HG02678 (cell line): Measurements from ENCODE around the gene CSF2.

Experiments used
- ATAC-seq: cut with Tn5 transposase; IDR thresholded peaks from one replicate; pipeline ENCODE4 v1.9.1; 2021; ENCODE audit warnings: mild to moderate bottlenecking, moderate library complexity; ENCODE audit not compliant: unreplicated experiment

The CSF2 gene

DNA sequence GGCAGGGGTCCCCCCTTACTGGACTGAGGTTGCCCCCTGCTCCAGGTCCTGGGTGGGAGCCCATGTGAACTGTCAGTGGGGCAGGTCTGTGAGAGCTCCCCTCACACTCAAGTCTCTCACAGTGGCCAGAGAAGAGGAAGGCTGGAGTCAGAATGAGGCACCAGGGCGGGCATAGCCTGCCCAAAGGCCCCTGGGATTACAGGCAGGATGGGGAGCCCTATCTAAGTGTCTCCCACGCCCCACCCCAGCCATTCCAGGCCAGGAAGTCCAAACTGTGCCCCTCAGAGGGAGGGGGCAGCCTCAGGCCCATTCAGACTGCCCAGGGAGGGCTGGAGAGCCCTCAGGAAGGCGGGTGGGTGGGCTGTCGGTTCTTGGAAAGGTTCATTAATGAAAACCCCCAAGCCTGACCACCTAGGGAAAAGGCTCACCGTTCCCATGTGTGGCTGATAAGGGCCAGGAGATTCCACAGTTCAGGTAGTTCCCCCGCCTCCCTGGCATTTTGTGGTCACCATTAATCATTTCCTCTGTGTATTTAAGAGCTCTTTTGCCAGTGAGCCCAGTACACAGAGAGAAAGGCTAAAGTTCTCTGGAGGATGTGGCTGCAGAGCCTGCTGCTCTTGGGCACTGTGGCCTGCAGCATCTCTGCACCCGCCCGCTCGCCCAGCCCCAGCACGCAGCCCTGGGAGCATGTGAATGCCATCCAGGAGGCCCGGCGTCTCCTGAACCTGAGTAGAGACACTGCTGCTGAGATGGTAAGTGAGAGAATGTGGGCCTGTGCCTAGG is at the start of gene CSF2:
CSF2 (plus strand) TSS at position 559 of the 783 bp plus-strand sequence; CDS start at position 594, 35 bp downstream.
- ATAC-seq, result no peak

DNA sequence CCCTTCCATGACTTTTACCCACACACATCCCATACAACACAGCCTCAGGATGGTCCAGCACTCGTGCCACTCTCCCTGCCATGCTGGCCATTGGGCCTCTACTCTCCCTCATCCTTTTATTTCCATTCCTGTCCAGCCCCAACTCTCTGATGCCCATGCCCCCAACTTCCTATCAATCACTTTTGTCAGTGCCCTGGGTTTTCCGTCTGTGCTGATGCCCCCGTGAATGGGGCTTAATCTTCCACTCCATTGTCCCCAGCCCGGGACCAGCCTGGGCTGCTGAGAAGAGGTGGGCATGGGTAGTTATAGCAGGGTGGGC is 49.5 kb upstream of the CSF2 start:
- no peak for ATAC-seq

DNA sequence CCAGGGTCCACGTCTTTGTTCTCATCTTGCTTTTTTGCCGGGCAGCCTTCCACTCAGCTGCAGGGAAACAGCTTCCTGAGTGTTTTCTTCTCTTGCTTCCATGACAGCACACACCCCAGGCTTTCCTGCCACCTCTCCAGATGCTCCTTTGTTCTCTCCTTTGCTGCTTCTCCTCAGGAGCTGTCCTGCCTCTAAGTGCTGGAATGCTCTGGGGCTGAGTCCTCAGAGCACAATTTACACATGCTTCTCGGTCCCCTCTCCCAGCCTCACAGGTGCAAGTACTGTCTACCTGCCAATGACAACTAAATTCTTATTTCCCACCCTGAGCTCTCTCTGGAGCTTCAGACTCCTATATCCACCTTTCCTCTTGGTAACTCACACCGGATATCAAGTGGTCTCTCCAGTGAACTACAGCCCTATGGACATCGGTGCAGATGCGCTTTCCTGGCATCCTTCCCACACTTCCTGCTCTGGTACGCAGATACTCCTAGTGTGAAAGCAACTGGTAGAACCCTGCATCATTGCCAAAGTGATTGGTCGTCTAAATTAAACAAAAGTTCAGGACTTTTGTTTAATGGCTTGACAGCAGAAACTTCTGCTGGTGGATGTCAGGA is 48.7 kb upstream of the CSF2 start:
- ATAC-seq, result no peak

DNA sequence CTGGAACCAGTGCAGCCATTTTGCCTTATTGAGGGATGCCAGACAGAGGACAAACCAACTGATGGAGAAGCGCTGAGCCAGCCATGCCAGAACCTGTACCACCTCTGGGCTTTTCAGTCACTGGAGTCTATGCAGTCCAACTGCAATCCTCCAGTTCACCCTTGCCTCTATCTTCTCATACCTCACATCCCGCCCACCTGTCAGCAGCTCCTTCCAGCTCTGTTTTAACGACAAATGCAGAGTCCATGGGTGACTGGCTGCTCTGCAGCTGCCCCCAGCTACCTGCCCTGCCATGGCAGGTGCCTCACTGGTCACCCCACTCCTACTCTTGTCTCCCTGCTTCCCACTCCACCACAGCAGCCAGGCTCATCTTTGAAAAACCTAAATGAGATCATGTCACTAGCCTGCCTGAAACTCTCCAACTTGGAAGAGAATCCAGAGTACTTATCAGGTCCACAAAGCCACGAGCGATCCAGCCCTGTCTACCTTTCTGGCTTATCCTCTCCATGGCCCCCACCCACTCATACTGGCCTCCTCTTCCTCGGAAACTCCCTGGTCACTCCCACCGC is 48.1 kb upstream of the CSF2 start:
- ATAC-seq, result no peak

DNA sequence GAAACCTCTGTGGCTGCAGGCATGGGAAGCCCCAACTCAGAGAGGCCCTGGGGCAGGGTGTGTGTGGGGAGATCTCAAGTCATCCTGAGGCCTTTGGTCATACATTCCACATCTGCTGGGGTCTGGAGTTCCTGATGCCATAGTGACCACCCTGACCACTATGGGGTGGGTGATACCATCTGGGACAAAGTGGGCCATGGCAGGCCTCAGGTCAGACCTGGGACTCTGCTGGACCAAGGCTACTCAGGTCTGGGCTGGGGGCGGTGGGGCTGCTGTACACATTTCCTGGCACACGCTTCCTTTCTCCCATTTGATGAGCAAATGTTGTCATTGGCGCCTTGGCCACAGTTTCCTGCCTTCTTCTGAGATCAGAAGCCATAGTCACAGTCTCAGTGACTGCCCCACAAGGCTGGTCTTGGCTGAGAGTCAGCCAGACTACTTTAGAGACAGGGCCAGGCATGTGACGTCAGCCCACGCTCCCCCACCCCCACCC is 47.0 kb upstream of the CSF2 start:
- no peak for ATAC-seq

DNA sequence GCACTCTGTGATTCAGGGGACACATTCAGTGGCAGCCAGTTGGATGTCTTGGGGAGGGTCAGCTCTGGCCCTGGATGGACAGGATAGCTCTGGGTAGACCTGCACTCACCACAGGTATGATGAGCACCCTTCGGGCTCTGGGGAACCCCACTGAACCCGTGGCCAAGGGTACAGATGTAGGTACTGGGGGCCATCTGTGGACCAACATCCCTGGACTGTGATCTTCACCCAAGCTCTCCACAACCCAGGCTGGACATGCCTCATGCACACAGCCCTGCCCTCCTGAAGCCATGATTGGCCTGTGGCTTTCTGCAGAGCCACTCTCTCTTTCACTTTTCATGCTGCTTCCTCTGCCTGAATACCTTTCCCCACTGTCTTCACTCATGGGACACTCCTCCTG is 46.6 kb upstream of the CSF2 start:
- peak; percentile 41 for ATAC-seq

DNA sequence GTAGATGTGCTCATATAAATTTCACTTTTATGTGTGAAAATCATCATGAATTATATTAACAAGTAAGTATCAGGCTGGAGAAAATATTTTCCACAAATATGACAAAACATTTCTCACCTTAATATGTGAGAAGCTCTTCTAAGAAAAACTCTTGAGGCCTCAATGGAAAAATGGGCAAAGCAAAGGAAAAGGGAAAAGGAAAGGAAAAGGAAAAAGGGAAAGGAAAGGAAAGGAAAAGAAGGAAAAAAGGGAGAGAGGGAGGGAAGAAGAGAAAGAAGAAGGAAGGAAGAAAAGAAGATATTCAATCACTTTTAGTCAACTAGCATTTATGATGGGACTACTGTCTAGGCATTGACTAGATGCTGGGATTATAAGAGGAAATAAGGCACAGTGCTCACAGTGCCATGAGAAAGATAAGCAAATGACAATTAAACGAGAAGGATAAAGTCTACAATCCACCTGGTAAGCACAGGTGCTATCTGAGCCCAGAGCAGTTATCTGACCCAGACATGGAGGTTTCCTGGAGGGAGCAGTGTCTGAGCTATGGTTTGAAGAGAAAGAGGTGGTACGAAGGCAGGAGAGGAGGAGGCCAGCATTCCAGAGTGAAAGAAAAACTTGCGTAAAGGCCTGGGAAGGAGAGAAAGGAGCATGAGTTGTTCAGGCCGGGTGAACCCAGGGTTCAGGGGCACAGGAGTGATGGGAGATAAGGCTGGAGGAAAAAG is 43.8 kb upstream of the CSF2 start:
- ATAC-seq, result no peak

DNA sequence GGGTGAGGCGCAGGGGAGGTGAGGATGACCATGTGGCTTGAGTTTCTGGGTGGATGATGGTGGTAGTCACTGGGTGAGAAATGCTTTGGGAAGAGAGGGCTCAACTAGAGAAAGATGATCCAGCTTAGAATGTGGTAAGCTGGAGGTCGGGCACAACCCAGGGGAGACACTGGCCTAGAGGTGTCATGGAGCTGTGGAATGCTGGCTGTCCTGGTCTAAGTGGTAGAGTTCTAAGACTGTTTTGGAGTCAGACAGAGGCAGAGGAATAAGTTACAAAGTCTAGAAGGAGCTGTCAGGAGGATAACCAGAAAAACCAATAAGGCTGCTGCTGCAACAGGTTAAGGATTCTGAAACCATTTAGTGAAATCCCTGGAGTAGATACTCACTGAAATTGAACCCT is 43.0 kb upstream of the CSF2 start:
- ATAC-seq, result no peak

DNA sequence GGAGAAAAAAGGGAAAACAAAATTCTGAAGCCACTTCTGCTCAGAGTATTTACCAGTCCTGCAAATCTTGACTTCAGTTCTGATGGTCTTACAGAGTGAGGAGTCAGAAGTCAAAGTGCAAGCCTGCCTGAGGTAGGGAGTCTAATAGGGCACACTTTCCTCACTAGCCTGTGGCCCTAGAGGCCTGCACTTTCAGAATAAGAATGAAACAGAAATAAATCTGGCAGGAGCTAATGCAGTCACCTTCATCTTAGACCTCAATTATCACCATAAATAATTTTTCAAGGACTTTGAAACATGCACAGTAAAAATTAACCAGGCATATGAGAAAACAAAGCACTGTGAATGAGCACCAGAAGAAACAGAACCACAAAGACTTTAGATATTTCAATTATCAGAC is 41.4 kb upstream of the CSF2 start:
- ATAC-seq, result no peak

DNA sequence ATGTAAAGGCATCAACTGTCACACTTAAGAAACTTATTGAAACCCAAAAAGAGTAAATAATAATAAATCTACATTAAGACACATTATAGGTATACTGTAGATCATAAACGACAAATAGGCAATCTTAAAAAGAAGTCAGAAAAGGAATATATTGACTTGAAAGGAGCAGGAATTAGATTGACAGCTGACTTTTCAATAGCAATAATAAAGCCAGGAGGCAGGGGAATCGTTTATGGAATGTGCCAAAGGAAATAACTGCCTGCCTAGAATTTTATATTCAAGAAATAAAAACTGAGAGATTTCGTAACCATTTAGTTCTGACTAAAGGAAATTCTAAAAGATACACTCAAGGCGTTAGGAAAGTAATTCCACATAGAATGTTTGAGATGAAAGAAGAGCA is 40.5 kb upstream of the CSF2 start:
- no peak for ATAC-seq

DNA sequence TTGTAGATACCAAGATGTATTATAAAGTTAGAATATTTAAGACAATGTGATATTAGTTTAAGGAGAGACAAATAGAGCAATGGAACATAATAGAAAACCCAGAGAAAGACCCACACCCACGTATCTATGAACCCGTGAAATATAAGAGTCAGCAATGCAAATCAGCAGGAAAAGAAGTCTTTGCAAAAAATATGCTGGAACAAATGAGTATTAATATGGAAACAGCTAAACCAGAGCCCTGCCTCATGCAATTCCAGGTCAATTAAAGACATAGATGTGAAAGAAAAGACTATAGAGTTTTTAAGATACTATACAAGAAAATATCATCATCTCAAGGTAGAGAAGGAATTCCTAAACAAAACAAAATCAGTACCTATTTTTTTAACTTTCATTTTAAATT is 36.2 kb upstream of the CSF2 start:
- ATAC-seq, result no peak

DNA sequence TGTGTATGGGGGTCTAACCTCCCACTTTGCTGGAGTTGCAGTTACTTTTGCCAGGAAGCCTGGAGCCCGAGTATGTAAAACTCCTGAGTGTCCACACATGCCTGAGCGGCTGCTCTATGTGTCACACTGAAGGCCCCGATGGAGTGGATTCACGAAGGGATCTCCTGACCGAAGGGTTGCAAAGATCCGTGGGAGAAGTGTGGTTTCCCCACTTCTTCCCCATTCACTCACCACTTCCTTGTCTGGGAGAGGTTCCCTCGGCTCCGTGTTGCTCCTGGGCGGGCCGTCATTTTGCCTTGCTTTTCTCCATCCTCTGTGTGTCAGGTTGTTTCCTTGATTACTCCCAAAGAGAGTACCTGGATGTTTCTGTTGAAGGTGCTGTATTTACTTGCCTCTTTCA is 29.4 kb upstream of the CSF2 start:
- no peak for ATAC-seq

DNA sequence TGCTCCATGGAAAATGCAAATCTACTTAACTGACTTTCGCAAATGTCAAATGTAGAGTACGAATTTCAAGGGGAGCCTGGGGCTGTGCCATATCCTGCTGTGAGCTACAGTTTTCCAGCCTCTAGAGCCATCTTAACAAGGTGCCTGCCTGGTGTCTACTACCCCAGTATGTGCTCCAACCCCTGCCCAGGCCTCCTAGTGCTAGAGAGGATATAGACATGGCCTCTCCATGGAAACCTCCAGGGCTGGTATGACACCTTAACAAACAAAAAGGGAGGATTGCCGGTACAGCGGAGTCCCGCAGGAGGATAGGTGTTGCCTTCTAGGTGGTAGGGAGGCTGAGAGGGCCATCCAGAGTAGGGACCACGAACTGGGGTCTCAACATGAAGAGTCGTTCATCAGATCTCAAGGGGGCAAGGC is 26.7 kb upstream of the CSF2 start:
- ATAC-seq, result no peak

DNA sequence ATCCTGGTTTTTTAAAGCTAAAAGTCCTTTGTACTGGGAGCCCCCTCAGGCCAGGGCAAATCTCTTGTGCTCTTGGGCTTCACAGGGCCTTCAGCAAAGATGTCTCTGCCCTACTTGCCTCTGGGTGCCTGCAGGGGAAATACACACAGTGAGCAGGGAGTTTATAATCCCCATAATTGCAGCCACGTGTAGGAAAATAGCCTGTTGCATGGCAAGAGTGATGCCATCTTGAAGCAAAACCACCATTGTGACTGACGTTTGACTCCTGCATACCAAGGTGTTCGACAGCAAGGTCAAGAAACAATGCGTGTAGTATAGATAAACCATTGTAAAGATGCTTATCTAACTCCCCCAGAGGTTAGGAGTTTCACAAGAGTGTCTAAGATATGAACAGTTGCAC is 24.5 kb upstream of the CSF2 start:
- ATAC-seq, result no peak

DNA sequence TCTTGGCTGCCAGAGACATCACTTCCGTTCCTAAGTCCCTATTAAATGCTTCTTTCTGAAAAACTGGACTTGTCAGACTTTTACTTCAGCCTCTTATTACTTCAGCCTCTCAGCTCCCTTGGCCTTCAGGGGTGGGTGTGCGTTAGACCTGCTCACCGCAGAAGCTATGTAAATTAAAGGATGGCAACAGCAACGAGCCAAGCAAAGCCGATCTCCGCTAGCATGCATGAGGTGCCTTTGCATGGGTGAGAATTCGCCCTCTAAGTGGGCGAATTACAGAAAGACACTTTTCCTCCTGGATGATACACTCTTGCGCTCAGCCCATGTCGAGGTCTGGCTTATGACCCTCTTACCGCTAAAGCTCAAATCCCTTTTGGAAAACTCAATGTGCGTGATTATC is 24.0 kb upstream of the CSF2 start:
- ATAC-seq, result no peak

DNA sequence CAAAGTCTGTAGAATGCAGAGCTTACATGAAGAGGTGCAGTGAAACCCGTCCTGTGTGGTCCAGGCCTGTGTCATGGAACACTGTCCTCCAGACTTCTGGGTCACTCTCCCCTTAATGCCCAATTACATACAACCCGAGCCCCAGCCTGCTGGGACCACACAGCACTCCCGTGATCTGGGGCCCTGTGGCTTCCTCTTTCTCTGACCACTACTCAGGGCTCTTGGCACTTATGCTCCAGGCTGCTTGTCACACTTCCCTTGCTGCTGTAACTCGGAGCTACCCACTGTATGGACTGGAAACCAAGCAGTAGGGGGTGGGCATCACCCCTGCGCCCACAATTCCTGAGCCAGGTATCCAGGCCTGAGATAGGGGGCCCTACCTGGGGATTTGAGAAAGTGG is 23.5 kb upstream of the CSF2 start:
- no peak for ATAC-seq

DNA sequence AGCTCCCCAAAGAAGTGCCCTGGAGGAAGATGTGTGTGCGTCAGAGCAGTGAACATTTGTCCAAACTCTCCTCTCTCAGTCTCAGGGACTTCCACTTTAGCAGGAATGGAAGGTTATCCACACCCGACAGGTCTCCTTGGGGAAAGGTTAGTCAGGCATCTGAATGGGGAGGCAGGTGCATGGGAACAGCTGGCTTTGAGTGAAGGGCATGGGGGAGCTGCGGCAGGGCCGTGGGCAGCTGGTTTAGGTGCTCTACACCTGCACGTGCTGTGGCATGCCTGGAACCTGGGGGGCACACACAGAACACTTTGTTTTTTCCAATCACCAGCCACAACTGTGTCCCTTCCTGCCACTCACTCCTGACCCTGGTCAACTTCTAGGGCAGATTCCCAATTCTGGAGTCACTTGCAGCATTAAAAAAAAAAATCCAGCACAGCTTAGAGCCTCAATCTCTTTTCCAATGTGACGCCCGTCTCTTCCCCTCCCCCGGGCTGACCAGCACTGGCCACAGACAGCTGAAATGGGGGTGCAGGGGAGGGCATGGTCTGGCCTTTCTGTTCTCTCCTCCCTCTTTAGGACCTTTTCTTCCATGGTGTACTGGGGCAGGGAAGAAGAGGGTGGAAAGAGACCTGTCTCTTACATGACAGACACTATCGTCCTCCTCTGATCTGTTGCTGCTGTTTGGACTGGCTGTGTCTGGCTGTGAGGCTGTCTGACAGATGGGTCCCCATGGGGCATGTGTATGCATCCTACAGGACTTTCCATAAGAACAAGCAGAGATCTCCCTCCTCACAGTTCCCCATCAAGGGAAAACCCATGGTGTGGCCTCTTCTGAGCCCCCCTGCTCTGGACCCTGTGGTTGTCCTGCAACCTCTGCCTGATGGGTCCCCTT is 22.7 kb upstream of the CSF2 start:
- no peak for ATAC-seq

DNA sequence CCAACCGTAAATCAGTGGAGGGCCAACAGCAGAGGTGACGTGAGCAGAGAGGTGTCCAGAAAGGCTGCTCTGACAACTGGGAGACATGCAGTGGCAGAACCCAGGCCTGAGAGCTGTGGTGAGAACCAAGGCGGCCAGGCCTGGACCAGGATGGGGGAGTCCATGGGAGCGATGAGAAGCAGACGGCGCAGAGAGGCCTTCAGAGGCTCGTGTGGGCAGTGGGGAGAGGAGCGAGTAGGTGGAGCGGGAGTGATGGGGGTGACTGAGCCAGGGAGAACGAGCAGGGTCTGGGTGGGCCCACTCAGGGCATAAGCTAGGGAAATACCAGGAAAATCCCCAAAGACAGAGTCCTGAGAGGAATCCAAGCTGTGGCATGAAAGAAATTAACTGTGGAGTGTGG is 21.1 kb upstream of the CSF2 start:
- no peak for ATAC-seq

DNA sequence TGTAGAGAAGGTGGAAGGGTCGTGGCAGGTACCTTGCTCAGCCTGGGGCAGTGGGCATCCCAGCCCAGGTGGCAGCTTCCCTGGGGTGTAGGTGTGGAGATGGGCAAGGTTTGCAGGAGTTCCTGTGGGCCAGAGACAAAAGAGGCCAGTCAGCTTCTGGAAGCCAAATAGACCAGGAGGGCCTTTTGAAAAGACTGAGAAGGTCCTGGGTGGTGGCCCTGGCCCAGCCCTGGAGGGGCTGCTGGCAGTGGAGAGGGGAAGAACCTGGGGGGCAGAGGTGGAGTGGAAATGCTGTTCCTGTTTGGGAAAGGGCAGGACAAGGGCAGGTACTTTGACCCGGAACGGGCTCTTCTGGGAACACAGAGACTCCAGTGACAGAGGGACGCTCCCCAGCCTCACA is 20.1 kb upstream of the CSF2 start:
- no peak for ATAC-seq

DNA sequence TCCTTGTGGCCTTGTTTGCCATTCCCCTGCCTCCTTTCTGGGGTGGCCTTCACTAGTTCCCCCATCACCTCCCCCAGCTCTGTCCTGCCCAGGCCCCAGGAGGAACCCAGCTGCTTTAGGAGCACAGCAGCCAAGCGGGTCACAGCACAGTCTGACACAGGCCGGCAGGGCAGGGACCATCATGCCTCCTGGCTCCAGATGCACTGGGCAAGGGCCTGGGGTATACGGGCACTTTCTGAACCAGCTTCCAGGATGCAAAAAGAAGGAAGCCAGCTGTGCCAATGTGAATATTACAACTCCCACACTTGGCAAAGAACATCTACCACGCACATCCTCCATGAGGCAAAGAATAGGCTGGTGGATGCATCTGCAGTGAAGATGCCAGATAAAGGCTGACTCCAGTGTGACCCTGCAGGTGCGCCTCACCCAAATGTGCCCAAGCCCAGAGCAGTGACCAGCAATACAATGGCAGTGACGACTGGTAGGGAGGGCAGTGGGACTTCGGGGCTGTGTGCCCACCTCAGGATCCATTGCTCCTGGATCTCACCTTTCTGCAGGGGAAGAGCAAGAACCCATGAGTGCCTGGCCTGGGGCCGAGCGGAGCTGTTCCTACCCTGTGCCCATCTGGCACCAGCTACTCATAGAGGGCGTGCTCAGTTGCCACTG is 19.4 kb upstream of the CSF2 start:
- no peak for ATAC-seq
